Panc1 (cell line): Measurements from ENCODE around the gene CACNA2D3. TPM values are rescaled to one million over a fixed set of nuclear protein-coding genes. Genes with fewer than 3 reads are reported as not detected.

Experiments
- ATAC-seq: fragments of 200-7000 bp; cut with Tn5 transposase; 2 replicates; pipeline ENCODE4 v1.9.1; 2020; ENCODE audit warnings: mild to moderate bottlenecking, moderate library complexity
- BruUV-seq: library from RNA; stranded (reverse); fragments of 400-500 nt; replicated peaks from 2 replicates; lab custom pipeline; 2021; lab: Mats Ljungman, UMichigan
- CTCF ChIA-PET: fragments of 300-600 bp; sonication (Branson Sonifier 250); formaldehyde crosslinking; loops from one replicate; lab custom pipeline; 2022; ENCODE audit warnings: antibody characterized with exemption; lab: Charles Lee
- POLR2A ChIA-PET: fragments of 300-600 bp; sonication (Branson Sonifier 250); formaldehyde crosslinking; loops from one replicate; lab custom pipeline; 2022; ENCODE audit warnings: antibody characterized with exemption; lab: Charles Lee
- DNase-seq: peaks from one replicate; pipeline ENCODE4 v3.0.0-alpha.2; 2010; ENCODE audit warnings: low read depth, low spot score
- H3K27ac ChIP-seq: 2 replicates; pipeline ENCODE4 v1.5.1; 2011; ENCODE audit warnings: mild to moderate bottlenecking, low read length, inconsistent platforms
- H3K27me3 ChIP-seq: fragments of 200-500 bp; sonication (Bioruptor generic); 2 replicates; pipeline ENCODE4 v1.6.0; 2014; ENCODE audit warnings: low read length, inconsistent platforms; ENCODE audit not compliant: control insufficient read depth, insufficient read depth
- H3K36me3 ChIP-seq: fragments of 200-500 bp; sonication (Bioruptor generic); 2 replicates; pipeline ENCODE4 v1.5.1; 2014; ENCODE audit warnings: inconsistent platforms, mild to moderate bottlenecking, low read length, moderate library complexity; ENCODE audit not compliant: control insufficient read depth, insufficient read depth
- H3K4me1 ChIP-seq: 2 replicates; pipeline ENCODE4 v1.5.1; 2011; ENCODE audit warnings: inconsistent platforms, mild to moderate bottlenecking, low read length, moderate library complexity; ENCODE audit not compliant: control insufficient read depth, insufficient read depth
- H3K4me3 ChIP-seq, 2 experiments: 2 replicates each; pipeline ENCODE4 v1.5.1; 2011 to 2012; ENCODE audit warnings: low read depth in 2 of 2, low read length in 2 of 2, mild to moderate bottlenecking in 2 of 2, inconsistent platforms in 1 of 2, moderate library complexity in 1 of 2
- H3K9me3 ChIP-seq: fragments of 200-500 bp; sonication (Bioruptor generic); 2 replicates; pipeline ENCODE4 v1.5.1; 2014; ENCODE audit warnings: low read depth, mild to moderate bottlenecking, inconsistent platforms, low read length, moderate library complexity; ENCODE audit not compliant: control insufficient read depth, insufficient read depth
- CTCF ChIP-seq: fragments of 450-650 bp; IDR thresholded peaks from 2 replicates; pipeline ENCODE4 v1.5.1; 2017; ENCODE audit warnings: mild to moderate bottlenecking
- POLR2AphosphoS5 ChIP-seq: IDR thresholded peaks from 2 replicates; pipeline ENCODE4 v1.6.1; 2012; ENCODE audit warnings: mild to moderate bottlenecking, low read depth, low read length, moderate library complexity
- REST ChIP-seq, 2 experiments: IDR thresholded peaks; 2 replicates each; pipeline ENCODE4 v1.6.1; 2011 to 2012; ENCODE audit warnings: low read depth in 2 of 2, control low read depth in 1 of 2, low read length in 1 of 2, mild to moderate bottlenecking in 1 of 2, moderate library complexity in 1 of 2; ENCODE audit not compliant: insufficient read depth in 1 of 2
- SIN3A ChIP-seq: IDR thresholded peaks from 2 replicates; pipeline ENCODE4 v1.6.1; 2012; ENCODE audit warnings: low read depth, mild to moderate bottlenecking, low read length, moderate library complexity, borderline replicate concordance; ENCODE audit not compliant: insufficient read depth
- TCF7L2 ChIP-seq: IDR thresholded peaks from 2 replicates; pipeline ENCODE4 v1.6.1; 2011; ENCODE audit warnings: mild to moderate bottlenecking, low read depth, low read length, inconsistent platforms
- in situ Hi-C: cut with HindIII; loops from 2 replicates; pipeline ENCODE4 v1.10.0; 2016; ENCODE audit warnings: low sequenced_read_pairs, low pct_unique_long_range_greater_than_20kb
- intact Hi-C: fragments of 100-400 bp; cut with micrococcal nuclease; formaldehyde crosslinking; loops from one replicate; pipeline ENCODE4 v1.10.0; 2022; ENCODE audit not compliant: unreplicated experiment
- total RNA-seq: library from RNA; stranded (reverse); gene quantifications from one replicate; pipeline ENCODE4 v1.2.1, GENCODE V29; 2021; ENCODE audit not compliant: unreplicated experiment

The CACNA2D3 gene
- total RNA-seq, 1 experiment from 2014 or later, result 0.41 TPM

- DNase-seq (no peak), ATAC-seq (no peak)
- Histone ChIP-seq H3K4me3 (no peak overlapping the region), H3K36me3 (no peaks in the 10 kb centered on the region), H3K4me1 (no peaks in the 10 kb centered on the region), H3K27me3 (no peaks in the 10 kb centered on the region), H3K27ac (no peak overlapping the region), H3K9me3 (no peaks in the 10 kb centered on the region)
- intact Hi-C loops, result no loop called here
- TF ChIP-seq REST (IDR thresholded peaks at IDR 0.05; ENCODE audit: insufficient read depth in 1 of 2, low read depth in 2 of 2, low read length in 1 of 2), result no peak
- no peak for TF ChIP-seq POLR2AphosphoS5
- TF ChIP-seq TCF7L2, result no peak
- no peak for TF ChIP-seq CTCF
- no peak for TF ChIP-seq SIN3A
- ChIA-PET CTCF (no interaction called here), POLR2A (no interaction called here)
- in situ Hi-C loops, result no loop called here
- no TSS peak for BruUV-seq
Measured at GRCh38 chr3:54235998-54236397, 113.6 kb downstream of the CACNA2D3 start.

GRCh38 chr3:54237109-54237508 is 114.8 kb downstream of the CACNA2D3 start:
- CTCF ChIA-PET, result interaction anchor here (0.7 kb wide), 1 partner anchor 9 kb away, joined by 3 read pairs; no protein-coding TSS in a partner anchor
- intact Hi-C loops, result no loop called here
- no TSS peak for BruUV-seq

More at GRCh38 chr3:54237109-54237508, 114.8 kb downstream of the CACNA2D3 start:
- POLR2A ChIA-PET, result no interaction called here
- DNase-seq, result no peak
- TF ChIP-seq POLR2AphosphoS5 (no peak), REST (IDR thresholded peaks at IDR 0.05; ENCODE audit: insufficient read depth in 1 of 2, low read depth in 2 of 2, low read length in 1 of 2) (no peak)
- Histone ChIP-seq H3K4me3 (no peak overlapping the region), H3K27me3 (no peaks in the 10 kb centered on the region), H3K9me3 (no peaks in the 10 kb centered on the region), H3K27ac (no peak overlapping the region), H3K36me3 (no peaks in the 10 kb centered on the region), H3K4me1 (no peaks in the 10 kb centered on the region)
- in situ Hi-C loops, result no loop called here
- no peak for ATAC-seq
